CD8-positive, alpha-beta memory T cell (primary cell): ENCODE results near the gene PSD2. TPM values are rescaled to one million over a fixed set of nuclear protein-coding genes. Genes with fewer than 3 reads are reported as not detected.

Experiments used
- CTCF ChIA-PET: fragments of 350-600 bp; sonication (Branson Sonifier 250); formaldehyde crosslinking; loops from one replicate; lab custom pipeline; 2021; ENCODE audit warnings: antibody characterized with exemption; lab: Charles Lee
- POLR2A ChIA-PET: fragments of 350-600 bp; sonication (Branson Sonifier 250); formaldehyde crosslinking; loops from one replicate; lab custom pipeline; 2021; ENCODE audit warnings: antibody characterized with exemption; lab: Charles Lee
- DNase-seq, 5 donors: peaks; one replicate each; pipeline versions ENCODE4 v3.0.0 to v3.0.0-alpha.2; 2020 to 2022; ENCODE audit warnings: mixed read lengths in 1 of 5
- H3K27ac ChIP-seq: one replicate; pipeline ENCODE4 v1.7.0; 2013; ENCODE audit warnings: low read depth, mild to moderate bottlenecking, low read length, moderate library complexity
- H3K27me3 ChIP-seq: 2 replicates; pipeline ENCODE4 v1.7.0; 2013; ENCODE audit warnings: low read length, mild to moderate bottlenecking; ENCODE audit not compliant: insufficient read depth, poor library complexity, severe bottlenecking
- H3K36me3 ChIP-seq: 2 replicates; pipeline ENCODE4 v1.7.0; 2013; ENCODE audit warnings: mild to moderate bottlenecking, low read length, moderate library complexity; ENCODE audit not compliant: insufficient read depth
- H3K4me1 ChIP-seq: 2 replicates; pipeline ENCODE4 v1.7.0; 2013; ENCODE audit warnings: mild to moderate bottlenecking, low read length, moderate library complexity; ENCODE audit not compliant: insufficient read depth
- H3K4me3 ChIP-seq: 2 replicates; pipeline ENCODE4 v1.7.0; 2013; ENCODE audit warnings: mild to moderate bottlenecking, low read length
- H3K9me3 ChIP-seq: 2 replicates; pipeline ENCODE4 v1.7.0; 2013; ENCODE audit warnings: mild to moderate bottlenecking, low read length
- H3K27ac Mint-ChIP-seq, 8 donors: one replicate each; pipeline ENCODE4 v1.8.0; 2020 to 2021; ENCODE audit warnings: mixed read lengths in 8 of 8, mild to moderate bottlenecking in 6 of 8, inconsistent platforms in 3 of 8, moderate library complexity in 3 of 8
- H3K27me3 Mint-ChIP-seq, 2 donors: one replicate each; pipeline ENCODE4 v1.8.0; 2020 to 2021; ENCODE audit warnings: mixed read lengths in 2 of 2, mild to moderate bottlenecking in 1 of 2, moderate library complexity in 1 of 2
- H3K36me3 Mint-ChIP-seq, 3 donors: one replicate each; pipeline ENCODE4 v1.8.0; 2020 to 2021; ENCODE audit warnings: mixed read lengths in 3 of 3, inconsistent platforms in 1 of 3, mild to moderate bottlenecking in 1 of 3
- H3K4me1 Mint-ChIP-seq, 3 donors: one replicate each; pipeline ENCODE4 v1.8.0; 2020 to 2021; ENCODE audit warnings: mixed read lengths in 3 of 3, inconsistent platforms in 1 of 3, mild to moderate bottlenecking in 1 of 3
- H3K4me3 Mint-ChIP-seq, 7 donors: one replicate each; pipeline ENCODE4 v1.8.0; 2020 to 2021; ENCODE audit warnings: mixed read lengths in 7 of 7, mild to moderate bottlenecking in 6 of 7, moderate library complexity in 4 of 7, inconsistent platforms in 2 of 7
- H3K9me3 Mint-ChIP-seq, 5 donors: one replicate each; pipeline ENCODE4 v1.8.0; 2020 to 2022; ENCODE audit warnings: mixed read lengths in 5 of 5, mild to moderate bottlenecking in 3 of 5, moderate library complexity in 2 of 5, inconsistent platforms in 1 of 5
- polyA plus RNA-seq: library from polyadenylated mRNA; unstranded; fragments of 300-500 nt; fragmentation: Illumina TruSeq; gene quantifications from one replicate; pipeline ENCODE4 v1.2.3, GENCODE V29; 2021
- total RNA-seq, 2 experiments: library from RNA; stranded (reverse); gene quantifications; one replicate each; pipeline ENCODE4 v1.2.3, GENCODE V29; 2021

Gene PSD2
- total and polyA plus RNA-seq, 3 experiments from 2014 or later: 0.12 TPM; not detected in 2

DNA sequence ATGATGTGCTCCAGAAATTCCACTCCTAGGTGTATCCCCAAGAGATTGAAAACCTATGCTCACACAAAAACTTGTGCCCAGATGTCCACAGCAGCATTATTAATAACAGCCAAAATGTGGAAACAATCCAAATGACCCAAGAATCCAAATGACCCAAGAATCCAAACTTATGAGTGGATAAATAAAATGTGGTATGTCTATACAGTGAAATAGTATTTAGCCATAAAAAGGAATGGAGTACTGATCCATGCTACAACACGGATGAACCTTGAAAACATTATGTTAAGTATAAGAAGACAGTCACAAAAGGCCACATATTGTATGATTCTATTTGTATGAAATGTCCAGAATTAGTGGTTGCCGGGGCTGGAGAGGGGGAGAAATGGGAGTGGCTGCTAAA, 80.3 kb downstream of the PSD2 start:
- Mint-ChIP-seq H3K4me3 (no peak overlapping the region), H3K27ac (no peak overlapping the region), H3K4me1 (no peaks in the 10 kb centered on the region), H3K9me3 (peaks cover 0 to 3% (median 0%) of the 10 kb centered on the region in 5 donors), H3K36me3 (no peaks in the 10 kb centered on the region), H3K27me3 (peaks cover 19 to 31% of the 10 kb centered on the region in 2 donors)
- Histone ChIP-seq H3K4me1 (no peaks in the 10 kb centered on the region), H3K4me3 (no peak overlapping the region), H3K9me3 (no peaks in the 10 kb centered on the region), H3K27ac (no peak overlapping the region), H3K36me3 (no peaks in the 10 kb centered on the region), H3K27me3 (no peaks in the 10 kb centered on the region)
- POLR2A ChIA-PET: no interaction called here
- no peak for DNase-seq
- CTCF ChIA-PET: no interaction called here

GRCh38 chr5:139877129-139877597, 81.6 kb downstream of the PSD2 start:
- no peak for DNase-seq
- peaks cover 0 to 3% (median 0%) of the 10 kb centered on the region in 5 donors for H3K9me3 Mint-ChIP-seq
- no peaks in the 10 kb centered on the region for H3K4me1 Mint-ChIP-seq
- Histone ChIP-seq H3K36me3 (no peaks in the 10 kb centered on the region), H3K4me3 (no peak overlapping the region), H3K4me1 (no peaks in the 10 kb centered on the region), H3K9me3 (no peaks in the 10 kb centered on the region), H3K27ac (no peak overlapping the region), H3K27me3 (no peaks in the 10 kb centered on the region)
- POLR2A ChIA-PET: no interaction called here
- no peak overlapping the region for H3K4me3 Mint-ChIP-seq
- CTCF ChIA-PET: no interaction called here
- no peak overlapping the region for H3K27ac Mint-ChIP-seq
- no peaks in the 10 kb centered on the region for H3K36me3 Mint-ChIP-seq
- H3K27me3 Mint-ChIP-seq: peaks cover 12 to 31% of the 10 kb centered on the region in 2 donors

GRCh38 chr5:139878093-139878492, 82.5 kb downstream of the PSD2 start:
- Histone ChIP-seq H3K36me3 (no peaks in the 10 kb centered on the region), H3K4me3 (no peak overlapping the region), H3K27ac (no peak overlapping the region), H3K4me1 (no peaks in the 10 kb centered on the region), H3K9me3 (no peaks in the 10 kb centered on the region), H3K27me3 (no peaks in the 10 kb centered on the region)
- H3K9me3 Mint-ChIP-seq: peaks cover 0 to 3% (median 0%) of the 10 kb centered on the region in 5 donors
- peaks cover 11 to 31% of the 10 kb centered on the region in 2 donors for H3K27me3 Mint-ChIP-seq
- no peaks in the 10 kb centered on the region for H3K4me1 Mint-ChIP-seq
- no peaks in the 10 kb centered on the region for H3K36me3 Mint-ChIP-seq
- CTCF ChIA-PET: no interaction called here
- DNase-seq: no peak
- POLR2A ChIA-PET: no interaction called here
- H3K4me3 Mint-ChIP-seq: no peak overlapping the region
- peak overlapping the region in 1 of 8 donors; percentile 49 for H3K27ac Mint-ChIP-seq

GRCh38 chr5:139880416-139881142, 85.0 kb downstream of the PSD2 start:
- H3K9me3 ChIP-seq: no peaks in the 10 kb centered on the region
- Mint-ChIP-seq H3K9me3 (peaks cover 0 to 3% (median 0%) of the 10 kb centered on the region in 5 donors), H3K27ac (no peak overlapping the region), H3K27me3 (peaks cover 6 to 23% of the 10 kb centered on the region in 2 donors), H3K36me3 (no peaks in the 10 kb centered on the region), H3K4me1 (no peaks in the 10 kb centered on the region), H3K4me3 (no peak overlapping the region)
- H3K27me3 ChIP-seq: peaks cover 3% of the 10 kb centered on the region
- ChIA-PET CTCF (no interaction called here), POLR2A (interaction anchor here (0.6 kb wide), 1 partner anchor 115 kb away, joined by 4 read pairs; no protein-coding TSS in a partner anchor)
- no peaks in the 10 kb centered on the region for H3K36me3 ChIP-seq
- no peak overlapping the region for H3K27ac ChIP-seq
- H3K4me1 ChIP-seq: no peaks in the 10 kb centered on the region
- no peak for DNase-seq
- no peak overlapping the region for H3K4me3 ChIP-seq

GRCh38 chr5:139881143-139881733, 85.6 kb downstream of the PSD2 start:
- Mint-ChIP-seq H3K9me3 (peaks cover 0 to under 1% (median 0%) of the 10 kb centered on the region in 5 donors), H3K4me1 (no peaks in the 10 kb centered on the region), H3K4me3 (no peak overlapping the region), H3K27ac (peak overlapping the region in 1 of 8 donors; percentile 39), H3K36me3 (no peaks in the 10 kb centered on the region), H3K27me3 (peaks cover 6 to 19% of the 10 kb centered on the region in 2 donors)
- H3K4me1 ChIP-seq: no peaks in the 10 kb centered on the region
- H3K9me3 ChIP-seq: no peaks in the 10 kb centered on the region
- H3K36me3 ChIP-seq: no peaks in the 10 kb centered on the region
- ChIA-PET POLR2A (no interaction called here), CTCF (no interaction called here)
- H3K27me3 ChIP-seq: peaks cover 3% of the 10 kb centered on the region
- no peak for DNase-seq
- H3K27ac ChIP-seq: no peak overlapping the region
- H3K4me3 ChIP-seq: no peak overlapping the region

DNA sequence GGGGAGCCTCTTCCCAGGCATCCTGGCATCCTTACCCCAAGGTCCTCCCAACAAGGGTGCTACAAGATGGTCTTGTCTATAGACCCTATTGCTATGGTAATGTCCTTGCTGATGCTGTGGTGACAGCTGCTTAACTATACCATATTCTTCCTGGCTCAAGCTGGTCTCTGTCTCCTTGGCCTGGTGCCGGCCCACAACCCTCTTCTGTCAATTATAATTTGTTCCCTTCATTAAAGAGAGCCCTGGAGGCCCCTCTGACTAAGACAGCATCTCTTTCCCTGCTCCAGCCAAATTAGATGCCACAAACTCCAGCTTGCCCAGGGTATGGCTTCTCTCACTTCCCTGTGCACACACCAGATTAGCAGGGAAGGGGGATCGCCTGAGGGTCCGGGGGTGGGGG, 86.7 kb downstream of the PSD2 start:
- peaks cover 6 to 15% of the 10 kb centered on the region in 2 donors for H3K27me3 Mint-ChIP-seq
- Histone ChIP-seq H3K9me3 (no peaks in the 10 kb centered on the region), H3K4me3 (no peak overlapping the region), H3K36me3 (no peaks in the 10 kb centered on the region), H3K4me1 (no peaks in the 10 kb centered on the region), H3K27ac (no peak overlapping the region), H3K27me3 (peaks cover 3% of the 10 kb centered on the region)
- no peak overlapping the region for H3K4me3 Mint-ChIP-seq
- ChIA-PET CTCF (no interaction called here), POLR2A (no interaction called here)
- no peak for DNase-seq
- H3K36me3 Mint-ChIP-seq: no peaks in the 10 kb centered on the region
- no peak overlapping the region for H3K27ac Mint-ChIP-seq
- no peaks in the 10 kb centered on the region for H3K9me3 Mint-ChIP-seq
- H3K4me1 Mint-ChIP-seq: no peaks in the 10 kb centered on the region

DNA sequence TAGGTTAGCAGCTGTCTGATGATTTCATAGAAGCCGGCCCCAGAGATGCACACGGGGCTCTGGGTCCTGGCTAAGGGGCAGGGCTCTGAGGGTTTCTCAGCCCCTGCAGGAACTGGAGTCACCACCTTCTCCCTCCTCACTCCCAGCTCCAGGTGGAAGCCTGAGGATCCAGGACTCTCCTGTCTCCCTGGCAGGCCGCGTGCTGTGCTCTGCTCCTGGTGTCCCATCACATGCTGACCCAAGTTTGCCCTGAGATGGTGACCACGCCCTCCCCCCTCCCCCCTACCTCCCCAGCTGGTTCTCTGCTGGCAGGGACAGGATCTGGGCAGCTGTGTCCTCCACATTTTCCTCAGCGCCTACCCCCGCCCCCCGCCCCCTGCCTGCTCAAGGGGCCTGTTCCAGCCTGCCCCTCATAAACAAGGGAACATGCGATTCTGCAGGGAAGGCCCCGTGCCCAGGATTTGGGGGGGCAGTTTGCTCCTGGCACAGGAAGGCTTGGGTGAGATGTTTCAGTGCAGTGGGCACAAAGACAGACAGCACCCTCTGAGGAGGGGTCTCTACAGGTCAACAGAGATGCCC, 87.4 kb downstream of the PSD2 start:
- ChIA-PET CTCF (no interaction called here), POLR2A (no interaction called here)
- Histone ChIP-seq H3K4me3 (no peak overlapping the region), H3K4me1 (no peaks in the 10 kb centered on the region), H3K27me3 (peaks cover 3% of the 10 kb centered on the region), H3K9me3 (no peaks in the 10 kb centered on the region), H3K27ac (no peak overlapping the region), H3K36me3 (no peaks in the 10 kb centered on the region)
- Mint-ChIP-seq H3K27ac (no peak overlapping the region), H3K4me1 (no peaks in the 10 kb centered on the region), H3K9me3 (no peaks in the 10 kb centered on the region), H3K36me3 (no peaks in the 10 kb centered on the region), H3K4me3 (no peak overlapping the region), H3K27me3 (peaks cover 8 to 17% of the 10 kb centered on the region in 2 donors)
- no peak for DNase-seq

DNA sequence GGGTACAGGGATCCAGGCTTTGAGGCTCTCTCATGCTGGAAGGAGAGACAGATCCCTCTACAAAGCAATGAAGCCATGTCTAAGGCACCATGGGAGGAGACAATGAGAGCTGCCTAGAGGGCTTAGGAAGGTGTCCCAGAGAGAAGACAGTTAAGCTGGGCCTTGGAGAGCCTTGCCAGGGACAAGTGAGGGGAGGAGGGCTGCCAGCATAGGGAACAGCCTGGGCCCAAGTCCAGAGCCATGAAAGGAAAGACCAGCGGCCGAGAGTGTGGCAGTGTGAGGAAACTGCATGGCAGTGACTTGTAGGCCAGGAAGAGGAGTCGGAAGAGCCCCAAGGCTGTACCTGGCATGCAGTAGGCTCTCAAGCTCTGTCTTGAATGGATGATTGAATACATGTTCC, 88.5 kb downstream of the PSD2 start:
- Histone ChIP-seq H3K9me3 (no peaks in the 10 kb centered on the region), H3K27ac (no peak overlapping the region), H3K27me3 (peaks cover 3% of the 10 kb centered on the region), H3K4me1 (no peaks in the 10 kb centered on the region), H3K4me3 (no peak overlapping the region), H3K36me3 (no peaks in the 10 kb centered on the region)
- H3K27ac Mint-ChIP-seq: no peak overlapping the region
- peaks cover 1 to 17% of the 10 kb centered on the region in 2 donors for H3K27me3 Mint-ChIP-seq
- ChIA-PET POLR2A (no interaction called here), CTCF (no interaction called here)
- DNase-seq: no peak
- H3K36me3 Mint-ChIP-seq: no peaks in the 10 kb centered on the region
- no peaks in the 10 kb centered on the region for H3K9me3 Mint-ChIP-seq
- H3K4me1 Mint-ChIP-seq: no peaks in the 10 kb centered on the region
- H3K4me3 Mint-ChIP-seq: no peak overlapping the region
